Measurements from ENCODE around the gene CTNNA1.

The CTNNA1 gene

GRCh38 chr5:138789771-138790242 is 36.6 kb downstream of the CTNNA1 start:
- peak; percentile 58 for DNase-seq (ENCODE audit: low read depth)
- peak; percentile 69 for TF ChIP-seq CTCF (conservative IDR thresholded peaks at IDR 0.05; ENCODE audit: control insufficient read depth, insufficient read depth, low read depth, low read length)
- no peak overlapping the region for H3K4me3 ChIP-seq (ENCODE audit: control insufficient read depth, low read depth, low read length)

- peak; percentile 14 for DNase-seq (ENCODE audit: low read depth)
- TF ChIP-seq CTCF (conservative IDR thresholded peaks at IDR 0.05; ENCODE audit: control insufficient read depth, insufficient read depth, low read depth, low read length): no peak
- no peak overlapping the region for H3K4me3 ChIP-seq (ENCODE audit: control insufficient read depth, low read depth, low read length)
Measured at GRCh38 chr5:138790684-138791083, 37.5 kb downstream of the CTNNA1 start.

- no peak for TF ChIP-seq CTCF (conservative IDR thresholded peaks at IDR 0.05; ENCODE audit: control insufficient read depth, insufficient read depth, low read depth, low read length)
- no peak overlapping the region for H3K4me3 ChIP-seq (ENCODE audit: control insufficient read depth, low read depth, low read length)
- DNase-seq (ENCODE audit: low read depth): no peak
Measured at GRCh38 chr5:138792195-138792790, 39.1 kb downstream of the CTNNA1 start.

GRCh38 chr5:138793575-138793974 is 40.4 kb downstream of the CTNNA1 start:
- TF ChIP-seq CTCF (conservative IDR thresholded peaks at IDR 0.05; ENCODE audit: control insufficient read depth, insufficient read depth, low read depth, low read length): no peak
- H3K4me3 ChIP-seq (ENCODE audit: control insufficient read depth, low read depth, low read length): no peak overlapping the region
- no peak for DNase-seq (ENCODE audit: low read depth)

GRCh38 chr5:138803285-138803684 is 50.1 kb downstream of the CTNNA1 start:
- no peak for TF ChIP-seq CTCF (conservative IDR thresholded peaks at IDR 0.05; ENCODE audit: control insufficient read depth, insufficient read depth, low read depth, low read length)
- no peak overlapping the region for H3K4me3 ChIP-seq (ENCODE audit: control insufficient read depth, low read depth, low read length)
- no peak for DNase-seq (ENCODE audit: low read depth)

- no peak for TF ChIP-seq CTCF (conservative IDR thresholded peaks at IDR 0.05; ENCODE audit: control insufficient read depth, insufficient read depth, low read depth, low read length)
Measured at GRCh38 chr5:138803935-138804334, 50.7 kb downstream of the CTNNA1 start.

GRCh38 chr5:138805096-138805495 is 51.9 kb downstream of the CTNNA1 start:
- no peak for DNase-seq (ENCODE audit: low read depth)
- no peak overlapping the region for H3K4me3 ChIP-seq (ENCODE audit: control insufficient read depth, low read depth, low read length)
- no peak for TF ChIP-seq CTCF (conservative IDR thresholded peaks at IDR 0.05; ENCODE audit: control insufficient read depth, insufficient read depth, low read depth, low read length)

More at GRCh38 chr5:138803935-138804334, 50.7 kb downstream of the CTNNA1 start:
- H3K4me3 ChIP-seq (ENCODE audit: control insufficient read depth, low read depth, low read length): no peak overlapping the region
- DNase-seq (ENCODE audit: low read depth): no peak

Data from fibroblast of mammary gland (primary cell).